ENCODE data around the gene CCNI2. TPM values are rescaled to one million over a fixed set of nuclear protein-coding genes. Genes with fewer than 3 reads are reported as not detected.

CCNI2 gene
- total and polyA plus RNA-seq, 9 of the 15 experiments (the other 6 are each of a cell fraction or from before 2014, with no cell fraction given) = 0.05 to 1.7 (median 0.81) TPM; not detected in 5

- no TSS peak for BruUV-seq (replicated peaks)
- in situ Hi-C loops (cut with MboI) (no loop called here), intact Hi-C loops (cut with micrococcal nuclease) (no loop called here)
- ChIA-PET POLR2A (interaction anchor here (0.6 to 1.8 kb wide), 8 partner anchors 7 to 244 kb away, joined by 3 to 9 read pairs (median 5); partner anchors contain the start of gene SHROOM1), CTCF (ENCODE audit: low intra/inter-chr PET ratio) (no interaction called here)
- H3K4me2 ChIP-seq (ENCODE audit: insufficient read depth, low read length) = no peak overlapping the region
- 92% methylated on average over 8 of the region's 8 CpGs for WGBS (ENCODE audit: insufficient coverage, low coverage, missing lambda C conversion rate)
- H3K27me3 ChIP-seq (ENCODE audit: control insufficient read depth in 2 of 2, insufficient read depth in 2 of 2, low read length in 2 of 2) = no peaks in the 10 kb centered on the region
- peaks cover 69% of the 10 kb centered on the region; the same call in 2 of the 3 replicates for H3K36me3 ChIP-seq (ENCODE audit: control insufficient read depth, insufficient read depth, low read length)
- FAIRE-seq = no peak
- peak overlapping the region in 1 of 2 experiments; percentile 80; a peak in 2 of 4 replicates for H3K9ac ChIP-seq (ENCODE audit: insufficient read depth in 1 of 2, low read depth in 2 of 2, low read length in 2 of 2)
- no peak overlapping the region for H3K27ac ChIP-seq (ENCODE audit: extremely low read depth, low read depth, low read length)
- DNase-seq (ENCODE audit: extremely low read depth in 1 of 4, low spot score in 3 of 4) = no peak
- no peak for ATAC-seq
- H3K4me1 ChIP-seq (replicated peaks in 1 of 2; ENCODE audit: control insufficient read depth in 2 of 2, insufficient read depth in 2 of 2, low read length in 2 of 2) = peaks cover 33 to 42% of the 10 kb centered on the region in 2 experiments
- H3K9me1 ChIP-seq (ENCODE audit: control insufficient read depth, insufficient read depth, low read length) = no peaks in the 10 kb centered on the region
- no peak overlapping the region for H3K4me3 ChIP-seq
- no peak overlapping the region for H2AFZ ChIP-seq (ENCODE audit: low read depth, low read length)
- H4K20me1 ChIP-seq (replicated peaks; ENCODE audit: control insufficient read depth, insufficient read depth, low read length) = peaks cover 18% of the 10 kb centered on the region
- H3K9me3 ChIP-seq (replicated peaks; ENCODE audit: control insufficient read depth, insufficient read depth, low read depth, low read length) = no peaks in the 10 kb centered on the region
- H3K79me2 ChIP-seq (ENCODE audit: control insufficient read depth, insufficient read depth, low read length) = peaks cover 91% of the 10 kb centered on the region
- TF ChIP-seq AFF4 (CRISPR knock-in tag; IDR thresholded peaks at IDR 0.05) = no peak
- TF ChIP-seq HDAC8 (tag; IDR thresholded peaks at IDR 0.05) = no peak
- no peak for TF ChIP-seq POLR2B (IDR thresholded peaks at IDR 0.05; ENCODE audit: low read depth, partially characterized antibody)
- no peak for TF ChIP-seq SMAD1 (IDR thresholded peaks at IDR 0.05; ENCODE audit: low read depth, low read length, partially characterized antibody)
- TF ChIP-seq ZNF253 (CRISPR knock-in tag; conservative IDR thresholded peaks at IDR 0.05) = no peak
- TF ChIP-seq XRCC3 (IDR thresholded peaks at IDR 0.05) = no peak
- no peak for TF ChIP-seq CBFB (CRISPR knock-in tag; IDR thresholded peaks at IDR 0.05)
- no peak for TF ChIP-seq PHTF2 (CRISPR knock-in tag; IDR thresholded peaks at IDR 0.05)
- no peak for TF ChIP-seq SAFB (IDR thresholded peaks at IDR 0.05; ENCODE audit: borderline replicate concordance, low read depth, low read length)
- TF ChIP-seq ZNF277 (CRISPR knock-in tag; IDR thresholded peaks at IDR 0.05; ENCODE audit: borderline replicate concordance) = no peak
- TF ChIP-seq ZBTB7A (IDR thresholded peaks at IDR 0.05; ENCODE audit: borderline replicate concordance, control insufficient read depth, low read depth, low read length) = no peak
- TF ChIP-seq NCOA6 (IDR thresholded peaks at IDR 0.05) = no peak
- TF ChIP-seq MCM5 (IDR thresholded peaks at IDR 0.05; ENCODE audit: low read depth) = no peak
- TF ChIP-seq XRCC4 (IDR thresholded peaks at IDR 0.05; ENCODE audit: extremely low read depth, insufficient read depth, insufficient read length) = no peak
- no peak for TF ChIP-seq MECOM (CRISPR knock-in tag; IDR thresholded peaks at IDR 0.05)
- no peak for TF ChIP-seq FUS (optimal IDR thresholded peaks at IDR 0.05; ENCODE audit: low read depth, low read length)
Observed at GRCh38 chr5:132770476-132771159, 23.4 kb downstream of the CCNI2 start.

Measured in K562 (cell line).